A673 (cell line): Measurements from ENCODE around the gene EPHB3. TPM values are rescaled to one million over a fixed set of nuclear protein-coding genes. Genes with fewer than 3 reads are reported as not detected.

Experiments
- BruUV-seq: library from RNA; stranded (reverse); fragments of 400-500 nt; replicated peaks from 2 replicates; lab custom pipeline; 2021; lab: Mats Ljungman, UMichigan
- CTCF ChIA-PET: fragments of 300-600 bp; sonication (Branson Sonifier 250); formaldehyde crosslinking; loops from one replicate; lab custom pipeline; 2022; ENCODE audit warnings: antibody characterized with exemption; lab: Charles Lee
- POLR2A ChIA-PET: fragments of 300-600 bp; sonication (Branson Sonifier 250); formaldehyde crosslinking; loops from one replicate; lab custom pipeline; 2022; ENCODE audit warnings: antibody characterized with exemption; ENCODE audit not compliant: low non-redundant PET; lab: Charles Lee
- DNase-seq: peaks from one replicate; pipeline ENCODE4 v3.0.0-alpha.2; 2015; ENCODE audit warnings: low spot score
- H3K27ac ChIP-seq: fragments of 200-600 bp; sonication (generic); 2 replicates; pipeline ENCODE4 v1.5.1; 2016; ENCODE audit warnings: mixed run types, low read depth, mild to moderate bottlenecking, mixed read lengths, antibody characterized with exemption, low read length; ENCODE audit not compliant: poor library complexity, severe bottlenecking
- H3K27me3 ChIP-seq: fragments of 200-600 bp; sonication (generic); replicated peaks from 2 replicates; pipeline ENCODE4 v1.6.1; 2017; ENCODE audit warnings: mixed run types, low read depth, mild to moderate bottlenecking, mixed read lengths, antibody characterized with exemption, low read length; ENCODE audit not compliant: insufficient read depth, poor library complexity
- H3K36me3 ChIP-seq: fragments of 200-600 bp; sonication (generic); 2 replicates; pipeline ENCODE4 v1.6.1; 2016; ENCODE audit warnings: mixed run types, mild to moderate bottlenecking, mixed read lengths, antibody characterized with exemption, low read length; ENCODE audit not compliant: insufficient read depth, poor library complexity, severe bottlenecking
- H3K4me1 ChIP-seq: fragments of 200-600 bp; sonication (generic); 2 replicates; pipeline ENCODE4 v1.6.1; 2017; ENCODE audit warnings: mixed run types, mild to moderate bottlenecking, mixed read lengths, antibody characterized with exemption, low read length; ENCODE audit not compliant: insufficient read depth, poor library complexity, severe bottlenecking
- H3K4me3 ChIP-seq: fragments of 200-600 bp; sonication (generic); 2 replicates; pipeline ENCODE4 v1.5.1; 2016; ENCODE audit warnings: low read depth, mixed run types, mild to moderate bottlenecking, mixed read lengths, low read length; ENCODE audit not compliant: poor library complexity, severe bottlenecking
- H3K9me3 ChIP-seq: fragments of 200-600 bp; sonication (generic); 2 replicates; pipeline ENCODE4 v1.6.1; 2016; ENCODE audit warnings: mixed run types, low read depth, mild to moderate bottlenecking, mixed read lengths, antibody characterized with exemption, low read length; ENCODE audit not compliant: poor library complexity, severe bottlenecking
- EZH2 ChIP-seq: fragments of 200-600 bp; sonication (generic); IDR thresholded peaks from 2 replicates; pipeline ENCODE4 v1.6.1; 2017; ENCODE audit warnings: borderline replicate concordance, low read depth, mild to moderate bottlenecking, mixed read lengths, antibody characterized with exemption, low read length; ENCODE audit not compliant: poor library complexity, severe bottlenecking
- intact Hi-C: fragments of 100-400 bp; cut with micrococcal nuclease; formaldehyde crosslinking; loops from one replicate; pipeline ENCODE4 v1.10.0; 2022; ENCODE audit not compliant: unreplicated experiment
- total RNA-seq: library from RNA; stranded (reverse); gene quantifications from 2 replicates; pipeline ENCODE4 v1.2.3, GENCODE V29; 2021
- TF ChIP-seq, protein P1 (sequence below): fragments of 300-800, 200-600 bp; sonication (generic); conservative IDR thresholded peaks from 2 replicates; pipeline ENCODE4 v1.5.1; 2017; ENCODE audit warnings: low read depth, mild to moderate bottlenecking, antibody characterized with exemption, low read length, moderate library complexity, mixed read lengths

The EPHB3 gene
- total RNA-seq, 1 experiment from 2014 or later: 15.6 TPM

GRCh38 chr3:184538666-184539431 lies 22.7 kb upstream of the EPHB3 start:
- TF ChIP-seq EZH2: no peak
- TF ChIP-seq, protein P1, sequence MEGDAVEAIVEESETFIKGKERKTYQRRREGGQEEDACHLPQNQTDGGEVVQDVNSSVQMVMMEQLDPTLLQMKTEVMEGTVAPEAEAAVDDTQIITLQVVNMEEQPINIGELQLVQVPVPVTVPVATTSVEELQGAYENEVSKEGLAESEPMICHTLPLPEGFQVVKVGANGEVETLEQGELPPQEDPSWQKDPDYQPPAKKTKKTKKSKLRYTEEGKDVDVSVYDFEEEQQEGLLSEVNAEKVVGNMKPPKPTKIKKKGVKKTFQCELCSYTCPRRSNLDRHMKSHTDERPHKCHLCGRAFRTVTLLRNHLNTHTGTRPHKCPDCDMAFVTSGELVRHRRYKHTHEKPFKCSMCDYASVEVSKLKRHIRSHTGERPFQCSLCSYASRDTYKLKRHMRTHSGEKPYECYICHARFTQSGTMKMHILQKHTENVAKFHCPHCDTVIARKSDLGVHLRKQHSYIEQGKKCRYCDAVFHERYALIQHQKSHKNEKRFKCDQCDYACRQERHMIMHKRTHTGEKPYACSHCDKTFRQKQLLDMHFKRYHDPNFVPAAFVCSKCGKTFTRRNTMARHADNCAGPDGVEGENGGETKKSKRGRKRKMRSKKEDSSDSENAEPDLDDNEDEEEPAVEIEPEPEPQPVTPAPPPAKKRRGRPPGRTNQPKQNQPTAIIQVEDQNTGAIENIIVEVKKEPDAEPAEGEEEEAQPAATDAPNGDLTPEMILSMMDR: no peak
- ChIA-PET POLR2A (no interaction called here), CTCF (interaction anchor here (0.7 kb wide), 2 partner anchors 25 to 64 kb away, joined by 3 to 4 read pairs; no protein-coding TSS in a partner anchor)
- no peaks in the 10 kb centered on the region for H3K9me3 ChIP-seq
- no peak overlapping the region for H3K4me3 ChIP-seq
- H3K27me3 ChIP-seq: peaks cover 26% of the 10 kb centered on the region
- intact Hi-C loops: no loop called here
- no peak for DNase-seq
- no TSS peak for BruUV-seq
- H3K27ac ChIP-seq: no peak overlapping the region
- H3K36me3 ChIP-seq: no peaks in the 10 kb centered on the region
- no peaks in the 10 kb centered on the region for H3K4me1 ChIP-seq

GRCh38 chr3:184539801-184540435 lies 21.7 kb upstream of the EPHB3 start:
- BruUV-seq: no TSS peak
- ChIA-PET POLR2A (no interaction called here), CTCF (interaction anchor here (0.6 to 4.2 kb wide), 5 partner anchors 26 to 168 kb away, joined by 3 to 20 read pairs (median 4); no protein-coding TSS in a partner anchor)
- Histone ChIP-seq H3K4me3 (no peak overlapping the region), H3K4me1 (no peaks in the 10 kb centered on the region), H3K27ac (no peak overlapping the region), H3K9me3 (no peaks in the 10 kb centered on the region), H3K27me3 (peaks cover 26% of the 10 kb centered on the region), H3K36me3 (no peaks in the 10 kb centered on the region)
- intact Hi-C loops: loop anchor here (5.0 kb wide), 2 partner anchors 123 to 643 kb away; no protein-coding TSS in a partner anchor
- TF ChIP-seq, protein P1: no peak
- TF ChIP-seq EZH2: no peak
- no peak for DNase-seq

DNA sequence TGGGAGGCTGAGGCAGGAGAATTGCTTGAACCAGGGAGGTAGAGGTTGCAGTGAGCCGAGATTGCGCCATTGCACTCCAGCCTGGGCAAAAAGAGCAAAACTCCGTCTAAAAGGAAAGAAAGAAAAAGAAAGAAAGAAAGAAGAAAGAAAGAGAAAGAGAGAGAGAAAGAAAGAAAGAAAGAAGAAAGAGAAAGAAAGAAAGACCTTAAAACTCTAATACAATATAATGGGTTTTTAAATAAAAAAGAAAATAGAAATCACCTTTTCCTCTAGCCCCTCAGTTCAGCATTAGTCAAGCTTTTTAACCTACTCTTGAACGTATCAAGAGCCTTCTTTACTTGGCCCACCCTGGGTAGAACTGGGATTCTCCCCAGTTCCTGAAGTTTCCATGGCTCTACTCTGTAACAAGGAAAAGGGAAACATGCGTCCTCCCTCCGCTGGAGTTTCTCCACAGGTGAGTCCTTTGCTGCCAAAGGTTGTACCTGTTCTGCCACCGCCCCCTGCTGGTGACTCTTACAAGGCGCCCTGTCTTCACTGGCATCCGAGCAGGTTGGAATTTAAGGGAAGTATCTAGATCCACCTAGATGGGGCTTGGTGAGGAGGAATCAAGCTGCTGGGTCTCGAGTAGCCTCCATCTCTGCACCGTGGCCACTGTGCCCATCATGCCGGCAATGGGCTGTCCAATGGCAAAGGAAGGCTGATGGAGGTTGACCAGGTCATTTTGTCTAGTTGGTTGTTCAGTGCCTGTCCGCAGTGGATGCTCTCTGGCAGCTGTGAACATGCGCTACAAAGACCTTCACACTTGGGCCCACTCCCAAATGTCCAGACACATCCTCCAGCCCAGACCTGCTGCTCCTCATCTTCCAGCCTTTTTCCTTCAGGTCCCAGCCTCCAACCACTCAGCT lies 20.6 kb upstream of the EPHB3 start:
- Histone ChIP-seq H3K9me3 (no peaks in the 10 kb centered on the region), H3K27ac (no peak overlapping the region), H3K4me1 (no peaks in the 10 kb centered on the region), H3K4me3 (no peak overlapping the region), H3K27me3 (peaks cover 26% of the 10 kb centered on the region), H3K36me3 (no peaks in the 10 kb centered on the region)
- BruUV-seq: no TSS peak
- peak; percentile 43 for DNase-seq
- intact Hi-C loops: loop anchor here (5.0 kb wide), 2 partner anchors 124 to 644 kb away; no protein-coding TSS in a partner anchor
- ChIA-PET CTCF (interaction anchor here (4.2 kb wide), 1 partner anchor 169 kb away, joined by 20 read pairs; no protein-coding TSS in a partner anchor), POLR2A (no interaction called here)
- TF ChIP-seq EZH2: no peak
- TF ChIP-seq, protein P1: peak; percentile 79
